ENCODE results near the gene PRPF8.

DNA sequence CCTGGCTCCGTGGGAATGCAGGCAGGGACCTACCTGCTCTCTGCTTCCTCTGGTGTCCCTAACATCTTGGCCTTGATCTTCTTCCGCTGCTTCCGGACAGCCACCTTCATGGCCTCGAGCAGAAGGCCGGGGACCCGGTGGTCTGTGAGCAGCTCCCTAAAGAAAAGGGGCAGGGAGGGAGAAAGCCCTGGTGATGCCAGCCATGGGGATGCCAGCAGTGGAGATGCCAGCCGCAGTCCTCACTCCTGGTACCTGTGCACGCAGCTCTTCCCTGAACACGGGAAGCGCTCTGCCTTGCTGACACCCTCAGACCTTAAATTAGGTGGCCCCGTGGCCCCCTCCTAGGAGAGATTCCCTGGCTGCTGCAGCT lies 36.9 kb downstream of the PRPF8 start:
- TF ChIP-seq, protein P1, sequence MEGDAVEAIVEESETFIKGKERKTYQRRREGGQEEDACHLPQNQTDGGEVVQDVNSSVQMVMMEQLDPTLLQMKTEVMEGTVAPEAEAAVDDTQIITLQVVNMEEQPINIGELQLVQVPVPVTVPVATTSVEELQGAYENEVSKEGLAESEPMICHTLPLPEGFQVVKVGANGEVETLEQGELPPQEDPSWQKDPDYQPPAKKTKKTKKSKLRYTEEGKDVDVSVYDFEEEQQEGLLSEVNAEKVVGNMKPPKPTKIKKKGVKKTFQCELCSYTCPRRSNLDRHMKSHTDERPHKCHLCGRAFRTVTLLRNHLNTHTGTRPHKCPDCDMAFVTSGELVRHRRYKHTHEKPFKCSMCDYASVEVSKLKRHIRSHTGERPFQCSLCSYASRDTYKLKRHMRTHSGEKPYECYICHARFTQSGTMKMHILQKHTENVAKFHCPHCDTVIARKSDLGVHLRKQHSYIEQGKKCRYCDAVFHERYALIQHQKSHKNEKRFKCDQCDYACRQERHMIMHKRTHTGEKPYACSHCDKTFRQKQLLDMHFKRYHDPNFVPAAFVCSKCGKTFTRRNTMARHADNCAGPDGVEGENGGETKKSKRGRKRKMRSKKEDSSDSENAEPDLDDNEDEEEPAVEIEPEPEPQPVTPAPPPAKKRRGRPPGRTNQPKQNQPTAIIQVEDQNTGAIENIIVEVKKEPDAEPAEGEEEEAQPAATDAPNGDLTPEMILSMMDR (IDR thresholded peaks at IDR 0.05), result no peak
- TF ChIP-seq POLR2A (IDR thresholded peaks at IDR 0.05; ENCODE audit: low read depth), result no peak

All from esophagus muscularis mucosa (tissue), 3 donors.